NCI-H2081 treated with DMSO at 0.1 percent for 48 hours (cell line): ENCODE data around the gene ACTR2.
"Not testable (repeated sequence)": the region's sequence is repeated elsewhere in the genome, so short reads cannot be mapped to it uniquely, and the experiment has no call there.

Experiments
- DNase-seq: peaks from one replicate; lab custom pipeline; 2025; lab: John Stamatoyannopoulos, UW

The ACTR2 gene

DNA sequence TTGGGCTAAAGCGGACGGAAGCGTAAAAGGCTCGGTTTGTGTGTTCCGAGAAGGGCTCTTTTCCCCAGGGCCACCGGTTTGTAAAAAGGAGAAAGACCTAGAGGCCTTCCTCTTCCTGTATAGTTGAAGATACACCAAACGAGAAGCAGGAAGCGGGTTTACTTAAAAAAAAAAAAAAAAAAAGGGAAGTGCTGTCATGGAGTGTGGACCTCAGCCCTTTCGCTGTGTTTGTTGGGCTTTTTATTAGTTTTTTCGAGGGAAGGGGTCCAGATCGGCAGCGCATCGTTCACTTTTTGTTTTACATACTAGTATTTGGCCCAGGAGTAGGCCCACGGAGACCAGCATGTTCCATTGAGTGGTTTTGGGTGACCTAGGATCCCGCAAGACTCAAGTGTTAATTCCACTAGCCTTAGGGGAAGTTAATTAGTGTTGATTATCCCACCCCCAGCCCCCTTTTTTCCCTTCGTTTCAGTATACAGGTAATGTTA, 676 bp downstream of the ACTR2 start:
- peak; percentile 4 for DNase-seq

DNA sequence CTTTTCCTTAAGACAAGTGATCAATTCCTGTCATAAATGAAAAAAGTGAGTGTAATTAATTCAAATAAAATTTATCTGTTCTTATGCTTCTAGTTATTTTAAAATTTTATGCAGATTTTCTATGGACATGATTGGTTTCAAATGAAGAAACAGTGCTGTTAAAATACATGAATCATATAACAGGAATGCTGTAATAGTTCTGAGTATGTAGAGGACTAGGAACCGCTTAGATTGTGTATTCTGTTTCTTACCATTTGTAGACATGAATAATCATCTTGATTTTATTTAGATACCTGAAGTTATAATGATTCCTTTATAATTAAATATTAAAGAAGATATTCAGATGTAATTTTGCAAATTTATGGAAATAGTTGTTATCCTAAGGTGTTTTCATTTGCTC, 3.5 kb downstream of the ACTR2 start:
- DNase-seq, result no peak

DNA sequence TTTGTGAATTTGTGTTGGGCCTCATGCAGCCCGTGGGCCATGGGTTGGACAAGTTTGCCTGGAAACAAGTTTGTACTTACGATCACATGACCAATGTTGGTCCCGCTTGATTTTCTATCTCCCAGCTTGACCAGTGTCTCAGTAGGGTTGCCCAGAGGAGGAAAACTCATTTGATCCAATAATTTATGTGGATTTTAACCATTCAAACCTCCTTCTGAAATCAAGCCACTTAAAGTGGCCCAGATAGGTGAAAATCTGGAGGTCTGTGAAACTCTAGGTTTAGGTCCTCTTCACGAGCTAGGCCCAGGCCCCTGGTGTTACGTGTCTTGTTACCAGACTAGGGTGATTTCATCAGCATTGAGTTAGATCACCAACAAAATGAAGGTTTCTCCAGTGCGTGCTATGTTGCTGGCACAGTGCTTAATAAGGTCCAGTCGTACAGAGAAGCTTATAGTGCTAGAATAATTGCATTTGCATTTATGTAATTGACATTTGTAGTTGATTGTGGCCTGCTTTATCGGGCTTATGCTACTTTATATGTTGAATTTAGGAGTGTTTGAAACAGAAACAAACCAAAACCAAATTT, 4.4 kb downstream of the ACTR2 start:
- no peak for DNase-seq

DNA sequence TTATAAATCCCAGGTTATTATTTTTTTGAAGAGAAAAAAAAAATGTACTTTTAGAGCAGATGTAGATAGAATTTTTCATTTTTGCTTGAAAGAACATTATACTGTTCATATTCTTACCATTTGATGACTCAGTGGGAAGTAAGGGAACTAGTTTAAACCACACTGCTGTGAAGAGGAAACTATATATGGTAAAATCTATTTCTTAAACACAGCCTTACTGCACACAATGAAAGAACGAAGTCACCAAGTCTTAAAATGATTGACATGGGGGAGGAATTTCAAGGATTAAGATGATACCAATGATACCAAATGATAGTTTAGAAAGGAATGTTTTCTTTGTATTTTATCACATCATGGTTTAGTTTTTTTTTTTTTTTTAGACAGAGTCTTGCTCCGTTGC, 5.0 kb downstream of the ACTR2 start:
- DNase-seq, result no peak

DNA sequence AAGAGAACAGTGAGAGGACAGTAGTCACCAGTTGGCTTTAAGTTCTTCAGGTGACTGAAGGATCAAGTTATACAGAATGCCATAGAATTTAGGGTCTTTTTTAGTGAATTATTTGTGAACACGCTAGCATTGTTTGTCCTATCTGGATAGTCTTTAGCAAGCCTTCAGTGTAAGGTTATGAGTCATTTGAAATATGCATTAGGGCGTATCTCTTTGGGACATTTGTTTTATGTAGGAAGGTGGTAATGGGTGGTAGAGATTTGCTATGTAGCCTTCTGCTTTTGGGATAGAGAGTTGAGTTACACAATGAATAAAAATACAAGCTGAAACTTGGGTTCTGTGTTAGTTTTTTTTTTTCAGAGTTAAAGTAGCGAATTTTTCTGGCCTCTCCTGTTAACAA, 13.0 kb downstream of the ACTR2 start:
- no peak for DNase-seq

DNA sequence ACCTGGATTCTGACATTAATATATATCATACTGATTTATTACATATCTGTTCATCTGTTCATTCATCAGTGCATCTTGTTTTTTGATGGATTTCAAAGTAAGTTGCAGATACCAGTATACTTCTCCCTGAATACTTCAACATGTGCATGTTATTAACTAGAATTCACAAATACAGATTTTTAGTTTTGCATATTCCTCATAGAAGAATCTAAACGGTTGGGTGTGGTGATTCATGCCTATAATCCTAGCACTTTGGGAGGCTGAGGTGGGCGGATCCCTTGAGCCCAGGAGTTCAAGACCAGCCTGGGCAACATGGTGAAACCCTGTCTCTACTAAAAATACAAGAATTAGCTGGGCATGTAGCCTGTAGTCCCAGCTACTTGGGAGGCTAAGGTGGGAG, 16.8 kb downstream of the ACTR2 start:
- DNase-seq, result not testable (repeated sequence)

DNA sequence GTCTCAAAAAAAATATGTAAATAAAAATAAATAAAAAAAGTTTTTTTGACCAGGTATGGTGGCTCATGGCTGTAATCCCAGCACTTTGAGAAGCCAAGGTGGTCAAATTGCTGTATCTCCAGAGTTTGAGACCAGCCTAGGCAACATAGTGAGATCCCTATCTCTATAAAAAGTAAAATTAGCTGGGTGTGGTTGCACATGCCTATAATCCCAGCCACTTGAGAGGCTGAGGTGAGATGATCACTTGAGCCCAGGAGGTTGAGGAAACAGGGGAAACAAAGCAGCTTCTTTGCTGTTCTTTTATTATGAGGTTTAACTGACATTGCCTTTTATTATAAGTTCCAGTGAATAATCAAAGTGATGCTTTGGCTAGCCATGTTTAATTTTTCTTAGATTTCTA, 25.0 kb downstream of the ACTR2 start:
- no peak for DNase-seq

DNA sequence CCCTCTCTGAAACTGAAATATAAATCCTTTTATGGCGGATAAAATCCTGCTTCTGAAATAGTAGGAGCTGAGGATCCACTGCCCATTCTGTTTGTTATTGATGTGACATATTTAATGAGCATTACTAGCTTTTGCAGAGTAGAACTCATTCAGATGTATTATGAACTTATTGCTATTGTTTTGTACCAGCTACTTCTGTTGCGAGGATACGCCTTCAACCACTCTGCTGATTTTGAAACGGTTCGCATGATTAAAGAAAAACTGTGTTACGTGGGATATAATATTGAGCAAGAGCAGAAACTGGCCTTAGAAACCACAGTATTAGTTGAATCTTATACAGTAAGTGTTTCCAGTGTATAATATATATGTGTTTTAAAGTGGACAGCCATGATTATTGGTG, 27.7 kb downstream of the ACTR2 start:
- no peak for DNase-seq

DNA sequence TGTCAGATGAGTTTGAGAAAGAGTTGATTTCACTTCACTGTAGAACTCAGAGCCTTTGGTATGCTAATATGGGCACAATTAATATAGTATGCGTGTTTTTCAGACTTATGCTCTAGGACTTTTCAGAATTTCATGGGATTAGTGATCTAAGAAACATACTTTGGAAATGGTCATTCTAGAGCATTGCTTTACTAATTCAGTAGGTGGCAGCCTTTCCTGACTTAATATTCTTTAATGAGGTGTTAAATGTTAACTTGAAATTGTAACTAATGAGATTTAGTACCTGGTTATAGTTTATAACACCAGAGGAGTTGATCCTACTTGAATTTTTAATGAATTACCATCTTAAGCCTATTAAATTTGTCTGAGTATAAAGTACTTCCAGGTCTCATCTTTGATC, 28.4 kb downstream of the ACTR2 start:
- DNase-seq, result no peak

DNA sequence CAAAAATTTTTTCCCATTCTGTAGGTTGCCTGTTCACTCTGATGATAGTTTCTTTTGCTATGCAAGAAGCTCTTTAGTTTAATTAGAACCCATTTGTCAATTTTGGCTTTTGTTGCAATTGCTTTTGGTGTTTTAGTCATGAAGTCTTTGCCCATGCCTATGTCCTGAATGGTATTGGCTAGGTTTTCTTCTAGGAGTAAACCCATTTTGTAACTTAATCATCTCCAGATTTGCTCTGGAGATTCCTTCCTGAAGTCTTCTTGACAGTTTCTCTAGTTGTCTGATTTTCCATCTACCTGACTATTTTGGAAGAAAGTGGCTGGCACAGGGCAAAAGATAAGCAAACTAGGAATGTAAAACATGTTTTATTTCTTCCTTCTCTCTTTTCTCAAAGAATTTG, 30.2 kb downstream of the ACTR2 start:
- not testable (repeated sequence) for DNase-seq

DNA sequence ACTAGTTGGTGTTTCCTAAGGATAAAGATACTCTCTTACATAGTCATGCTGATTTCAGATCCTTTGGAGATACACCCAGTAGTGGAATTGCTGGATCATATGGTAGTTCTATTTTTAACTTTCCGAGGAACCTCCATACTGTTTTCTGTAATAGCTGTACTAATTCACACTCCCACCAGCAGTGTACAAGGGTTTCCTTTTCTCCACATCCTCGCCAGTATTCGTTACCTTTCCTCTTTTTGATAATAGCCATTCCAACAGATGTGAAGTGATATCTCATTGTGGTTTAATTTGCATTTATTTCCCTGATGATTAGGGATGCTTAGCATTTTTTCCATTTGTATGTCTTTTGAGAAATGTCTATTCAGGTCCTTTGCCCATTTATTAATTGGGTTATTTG, 34.0 kb downstream of the ACTR2 start:
- no peak for DNase-seq

DNA sequence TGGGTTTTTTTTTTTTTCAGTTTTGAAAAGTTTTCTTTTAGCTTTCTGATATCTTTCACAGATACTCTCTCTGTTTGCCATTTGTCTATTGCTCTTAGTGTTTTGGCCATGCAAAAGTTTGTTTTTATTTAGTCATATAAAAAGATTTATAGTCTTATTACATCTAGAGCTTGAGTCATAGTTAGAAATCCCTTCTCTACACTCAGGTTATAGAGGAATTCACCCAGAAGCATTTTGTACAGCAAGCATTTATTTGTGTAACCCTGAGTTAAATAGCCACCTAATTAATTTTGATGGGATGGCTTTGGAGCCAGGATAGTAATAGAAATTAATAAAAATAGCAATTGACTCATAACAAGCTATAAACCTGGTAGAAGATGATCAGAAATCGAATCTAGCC, 35.6 kb downstream of the ACTR2 start:
- DNase-seq, result no peak

DNA sequence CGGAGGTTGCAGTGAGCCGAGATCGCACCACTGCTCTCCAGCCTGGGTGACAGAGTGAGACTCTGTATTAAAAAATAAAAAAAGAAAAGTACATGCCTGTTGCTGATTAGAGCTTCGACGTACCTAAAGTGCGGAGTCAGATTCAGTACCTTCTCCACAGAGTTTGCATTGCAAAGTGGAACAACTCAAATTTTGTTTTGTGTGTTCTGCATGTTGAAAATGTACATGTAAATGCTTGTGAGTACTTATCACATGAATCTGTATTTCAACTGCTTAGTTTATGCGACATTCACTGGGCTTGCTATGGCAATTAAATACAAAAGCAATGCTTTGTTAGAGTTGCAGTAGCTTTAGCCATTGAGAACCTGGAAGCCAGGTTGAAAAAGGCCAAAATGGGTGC, 36.4 kb downstream of the ACTR2 start:
- DNase-seq, result no peak

DNA sequence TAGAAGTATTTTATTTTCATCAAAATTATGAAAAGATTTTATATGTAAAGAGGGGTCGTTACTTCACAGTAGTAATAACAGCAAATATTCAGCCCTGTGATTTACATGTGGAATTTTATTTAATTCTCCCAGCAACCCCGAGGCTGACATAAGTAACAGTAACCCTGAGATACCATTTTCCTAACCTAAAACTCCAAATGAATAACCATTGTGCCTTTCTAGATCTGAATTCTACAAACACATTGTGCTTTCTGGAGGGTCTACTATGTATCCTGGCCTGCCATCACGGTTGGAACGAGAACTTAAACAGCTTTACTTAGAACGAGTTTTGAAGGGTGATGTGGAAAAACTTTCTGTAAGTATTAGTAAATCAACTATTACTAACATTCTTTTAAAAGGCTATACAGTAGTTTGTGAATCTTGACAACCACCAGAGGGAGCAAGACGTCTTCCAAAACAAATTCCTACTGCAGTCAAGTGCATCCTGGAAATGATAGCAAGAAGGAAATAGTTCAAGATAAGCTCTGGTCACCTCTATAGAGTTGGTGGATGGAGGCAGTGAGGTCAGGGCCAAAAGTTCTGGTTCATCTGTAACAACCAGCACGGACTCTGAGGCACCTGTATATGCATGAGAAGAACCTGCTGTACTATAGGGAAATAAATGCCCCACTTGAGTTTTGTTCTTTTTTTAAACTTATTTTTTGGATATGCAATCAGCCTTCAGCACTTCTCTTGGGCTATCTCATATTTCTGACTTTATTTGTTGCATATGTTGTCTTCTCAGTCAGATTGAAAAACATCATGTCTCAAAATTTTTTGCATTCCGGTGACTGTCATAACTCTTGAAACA, 37.4 kb downstream of the ACTR2 start:
- DNase-seq, result peak; percentile 12

DNA sequence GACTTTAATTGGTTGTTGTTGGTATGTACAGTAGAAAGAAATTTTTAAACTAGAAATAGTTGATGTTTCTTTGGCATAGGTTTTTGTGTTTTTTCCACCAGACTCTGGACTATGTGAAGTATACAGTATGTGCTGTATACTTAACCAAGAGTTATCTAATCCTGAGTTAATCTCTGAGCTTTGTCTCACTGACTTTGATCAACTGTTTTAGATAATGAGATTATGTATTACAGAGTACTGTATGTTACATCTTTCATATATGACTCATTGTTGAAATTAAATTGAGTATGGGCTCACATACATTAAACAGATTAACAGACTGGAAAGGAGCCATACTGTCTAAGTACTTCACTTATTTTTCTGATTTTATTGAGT, 38.0 kb downstream of the ACTR2 start:
- DNase-seq, result no peak

DNA sequence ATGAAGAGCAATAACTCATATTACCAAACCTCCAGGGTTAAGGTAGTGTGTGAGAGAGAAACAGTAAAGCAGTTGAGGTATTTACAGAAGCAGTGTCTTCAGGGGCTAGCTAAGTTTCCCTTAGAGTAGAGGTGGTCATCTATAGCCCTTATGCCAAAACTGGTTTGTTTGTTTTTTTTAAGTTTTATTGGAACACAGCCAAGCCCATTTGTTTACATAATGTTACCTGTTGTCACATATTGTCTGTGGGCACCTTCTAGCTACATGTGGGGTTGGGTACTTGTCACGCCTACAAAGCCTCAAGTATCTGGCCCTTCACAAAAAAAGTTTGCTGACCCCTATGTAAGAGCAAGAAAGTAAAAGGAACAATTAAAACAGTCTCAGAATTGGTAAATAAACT, 39.4 kb downstream of the ACTR2 start:
- DNase-seq, result no peak

DNA sequence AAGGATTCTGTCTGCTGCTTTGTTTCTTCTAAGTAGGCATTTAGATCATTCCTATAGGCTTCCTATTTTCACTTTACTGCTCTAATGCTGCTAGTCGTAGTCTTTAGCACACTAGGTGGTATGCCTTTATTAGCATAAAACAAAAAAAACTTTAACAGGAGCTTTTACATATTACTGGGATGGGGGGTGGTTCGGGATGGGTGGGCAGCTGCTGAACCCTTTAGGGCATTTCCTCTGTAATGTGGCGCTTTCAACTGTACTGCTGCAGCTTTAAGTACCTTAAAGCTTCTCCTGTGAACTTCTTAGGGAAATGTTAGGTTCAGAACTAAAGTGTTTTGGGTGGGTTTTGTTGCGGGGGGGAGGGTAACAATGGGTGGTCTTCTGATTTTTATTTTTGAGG, 41.3 kb downstream of the ACTR2 start:
- DNase-seq, result no peak

DNA sequence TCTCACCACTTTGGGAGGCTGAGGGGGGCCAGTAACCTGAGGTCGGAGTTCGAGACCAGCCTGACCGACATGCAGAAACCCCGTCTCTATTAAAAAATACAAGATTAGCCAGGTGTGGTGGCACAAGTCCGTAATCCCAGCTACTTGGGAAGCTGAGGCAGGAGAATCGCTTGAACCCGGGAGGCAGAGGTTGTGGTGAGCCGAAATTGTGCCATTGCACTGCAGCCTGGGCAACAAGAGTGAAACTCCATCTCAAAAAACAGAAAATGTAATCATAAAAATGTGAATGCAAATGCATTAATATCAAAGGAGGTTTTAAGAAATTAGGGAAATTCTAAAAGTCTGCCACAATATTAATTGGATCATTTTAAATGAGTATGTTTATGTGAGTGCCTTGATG, 45.7 kb downstream of the ACTR2 start:
- no peak for DNase-seq

DNA sequence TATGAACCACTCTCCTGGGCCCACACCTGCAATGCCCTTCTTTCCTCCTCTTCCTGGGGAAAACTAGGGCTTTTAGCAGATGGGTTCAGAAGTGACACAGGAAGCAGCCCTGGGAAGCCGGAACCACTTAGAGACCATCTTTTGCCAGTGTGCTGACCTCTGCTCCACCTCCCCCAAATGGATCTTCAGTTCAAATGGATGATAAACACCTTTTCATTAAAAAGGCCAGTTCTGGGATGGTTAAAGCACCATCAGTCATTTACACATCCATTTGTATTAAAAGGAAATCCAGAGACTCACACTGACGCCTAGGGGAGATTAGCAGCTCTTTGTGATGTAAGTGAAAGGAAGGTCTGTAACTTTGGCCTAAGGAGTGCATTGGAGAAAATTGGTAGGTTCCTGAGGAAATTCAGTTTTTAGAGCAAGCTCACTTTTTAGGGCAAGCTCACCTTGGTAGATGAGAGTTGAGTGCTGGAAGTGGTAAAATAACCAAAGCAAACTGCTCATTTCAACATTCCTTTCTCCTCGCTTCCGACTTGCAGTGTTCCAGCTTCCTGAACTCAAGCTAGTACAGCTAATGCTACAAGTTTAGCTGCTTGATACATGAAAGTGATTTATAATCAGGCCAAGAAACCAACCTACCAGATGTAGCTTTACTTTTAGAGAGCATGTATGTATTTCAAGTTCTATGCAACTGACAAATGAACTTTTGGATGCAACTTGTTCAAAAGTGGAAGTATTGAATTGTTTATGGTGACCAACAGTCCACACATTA, 47.7 kb downstream of the ACTR2 start:
- no peak for DNase-seq

DNA sequence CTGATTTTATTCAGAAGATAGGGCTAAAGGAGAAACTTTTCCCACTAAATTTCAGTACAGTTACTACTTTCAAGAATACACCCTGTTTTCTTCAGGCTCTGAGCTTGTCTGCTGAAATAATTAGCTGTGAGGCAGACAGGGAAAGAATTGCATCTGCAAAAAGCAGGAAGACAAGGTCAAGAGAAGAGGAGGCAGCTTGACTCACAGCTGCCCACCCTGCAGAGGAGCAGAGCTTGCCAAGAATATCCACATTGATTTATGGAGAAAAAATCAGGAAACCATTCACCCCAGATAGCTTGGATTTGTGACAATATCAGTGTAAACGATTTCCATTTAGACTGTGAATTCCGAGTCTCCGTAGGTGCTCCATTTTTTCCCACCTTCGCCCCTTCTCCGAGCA, 49.0 kb downstream of the ACTR2 start:
- no peak for DNase-seq

DNA sequence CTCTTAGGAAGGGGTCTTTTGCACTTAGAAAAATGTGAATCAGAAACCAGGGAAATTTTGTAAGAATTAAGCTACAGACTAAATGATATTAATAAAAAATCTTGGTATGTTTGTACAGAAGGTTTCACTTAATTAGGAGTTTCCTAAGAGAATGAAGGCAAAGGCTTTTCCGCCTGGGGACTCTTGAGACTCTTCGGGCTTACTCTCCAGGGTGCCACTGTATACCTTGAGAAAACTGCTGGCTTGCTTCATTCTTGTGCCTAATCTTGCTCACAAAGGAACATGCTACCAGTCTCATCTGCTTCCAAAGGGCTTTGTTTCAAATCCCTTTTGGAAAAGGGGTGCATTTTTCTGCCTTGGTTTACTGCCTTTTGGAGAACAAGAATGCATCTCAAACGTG, 49.5 kb downstream of the ACTR2 start:
- DNase-seq, result no peak

DNA sequence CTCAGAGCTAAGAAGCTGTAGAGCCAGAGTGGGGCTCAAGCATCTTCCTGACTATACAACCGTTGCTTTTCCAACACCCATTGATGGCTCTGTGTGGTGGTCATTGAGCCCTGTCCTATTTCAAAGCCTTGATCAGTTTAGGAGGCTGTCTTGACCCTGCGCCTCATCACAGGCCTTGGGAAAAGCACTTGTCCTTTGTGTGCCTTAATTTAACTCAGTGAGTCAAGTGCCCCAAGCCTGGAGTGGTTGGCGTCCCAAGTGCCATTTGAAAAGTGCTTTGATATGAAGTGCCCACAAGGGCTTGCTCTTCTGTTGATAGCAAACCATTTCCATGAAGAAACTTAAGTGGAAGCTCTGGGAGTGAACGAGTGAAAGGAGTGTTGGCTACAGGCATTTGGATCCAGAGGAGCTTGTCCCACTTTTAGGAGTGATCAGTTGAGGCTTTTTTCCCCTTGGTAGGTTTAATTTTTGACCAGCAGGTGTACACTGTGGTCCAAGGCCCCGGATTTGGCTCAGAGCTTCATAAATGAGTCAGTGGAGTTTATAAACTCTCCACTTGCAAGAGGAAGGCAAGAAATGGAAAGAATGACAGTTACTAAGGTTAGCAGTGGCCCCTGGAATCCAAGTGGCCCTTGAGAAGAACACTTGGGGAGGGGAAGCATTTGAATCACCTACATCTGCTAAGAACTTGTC, 50.3 kb downstream of the ACTR2 start:
- DNase-seq, result no peak
